Medulla oblongata (tissue), 1 donor: ENCODE measurements around the gene IFT52.
A peak's percentile ranks its signal among the peaks of the same experiment; 100 is the strongest.

Experiments
- DNase-seq: peaks from one replicate; pipeline ENCODE4 v3.0.0-alpha.2; 2015; ENCODE audit errors: extremely low spot score

The IFT52 gene

GRCh38 chr20:43590392-43591303, at the start of gene IFT52:
IFT52 (plus strand) TSS chr20:43590937; CDS start chr20:43594699, 3,762 bp downstream.
- peak; percentile 97 for DNase-seq

- no peak for DNase-seq
These were observed 49.5 kb upstream of the IFT52 start for GRCh38 chr20:43541214-43541613.

- DNase-seq: no peak
These were observed 48.6 kb upstream of the IFT52 start for GRCh38 chr20:43542161-43542560.

GRCh38 chr20:43542674-43543073, 48.1 kb upstream of the IFT52 start:
- DNase-seq: no peak

GRCh38 chr20:43543138-43543537, 47.6 kb upstream of the IFT52 start:
- DNase-seq: no peak

- DNase-seq: no peak
These were observed 46.2 kb upstream of the IFT52 start for GRCh38 chr20:43544501-43544900.

GRCh38 chr20:43545837-43546578, 44.7 kb upstream of the IFT52 start:
- DNase-seq: no peak

GRCh38 chr20:43548273-43548880, 42.4 kb upstream of the IFT52 start:
- DNase-seq: no peak

GRCh38 chr20:43549416-43550065, 41.2 kb upstream of the IFT52 start:
- no peak for DNase-seq

- DNase-seq: no peak
These were observed 40.3 kb upstream of the IFT52 start for GRCh38 chr20:43550456-43550855.

- no peak for DNase-seq
These were observed 36.4 kb upstream of the IFT52 start for GRCh38 chr20:43554369-43554768.

GRCh38 chr20:43558412-43559146, 32.2 kb upstream of the IFT52 start, which contains the start of gene SGK2:
SGK2 (plus strand) TSS chr20:43559027; CDS start chr20:43566496, 7,469 bp downstream.
- DNase-seq: peak; percentile 27

- no peak for DNase-seq
These were observed 31.4 kb upstream of the IFT52 start for GRCh38 chr20:43559147-43559987.

GRCh38 chr20:43560974-43561373, 29.8 kb upstream of the IFT52 start:
- no peak for DNase-seq

- DNase-seq: no peak
These were observed 27.3 kb upstream of the IFT52 start for GRCh38 chr20:43563429-43563828.

GRCh38 chr20:43563991-43564390, 26.7 kb upstream of the IFT52 start:
- DNase-seq: no peak

GRCh38 chr20:43564455-43564854, 26.3 kb upstream of the IFT52 start:
- DNase-seq: no peak

GRCh38 chr20:43564993-43565757, 25.6 kb upstream of the IFT52 start:
- peak; percentile 90 for DNase-seq

GRCh38 chr20:43565758-43566104, 25.0 kb upstream of the IFT52 start:
- DNase-seq: peak; percentile 62
